Measurements from ENCODE around the gene ZDHHC11. TPM values are rescaled to one million over a fixed set of nuclear protein-coding genes. Genes with fewer than 3 reads are reported as not detected.

ZDHHC11 gene
- total RNA-seq, 1 experiment from 2014 or later, result 17.0 TPM

- Histone ChIP-seq H3K9ac (ENCODE audit: low read length) (no peak overlapping the region), H4K20me1 (ENCODE audit: insufficient read depth) (no peaks in the 10 kb centered on the region), H2AFZ (ENCODE audit: low read depth, low read length, poor library complexity, severe bottlenecking) (no peak overlapping the region), H3K27me3 (ENCODE audit: insufficient read depth, low read length) (no peaks in the 10 kb centered on the region), H3K27ac (ENCODE audit: low read depth, low read length) (no peak overlapping the region), H3K9me2 (ENCODE audit: insufficient read depth) (no peaks in the 10 kb centered on the region), H3K79me2 (ENCODE audit: insufficient read depth, low read length) (no peaks in the 10 kb centered on the region), H3K4me2 (ENCODE audit: low read length) (no peak overlapping the region), H3K36me3 (ENCODE audit: control insufficient read depth in 1 of 2, insufficient read depth in 2 of 2, low read length in 2 of 2) (no peaks in the 10 kb centered on the region), H3K4me3 (replicated peaks in 1 of 2; ENCODE audit: low read depth in 1 of 2, low read length in 2 of 2) (no peak overlapping the region), H3K4me1 (ENCODE audit: control insufficient read depth in 1 of 2, insufficient read depth in 2 of 2, low read length in 2 of 2) (no peaks in the 10 kb centered on the region), H3K9me3 (ENCODE audit: control insufficient read depth in 1 of 2, insufficient read depth in 1 of 2, low read depth in 1 of 2, low read length in 2 of 2) (no peaks in the 10 kb centered on the region)
- intact Hi-C loops (cut with micrococcal nuclease), result no loop called here
- no peak for ATAC-seq
- CTCF ChIA-PET, result no interaction called here
- POLR2A ChIA-PET, result no interaction called here
- BruUV-seq (replicated peaks), result no TSS peak
- no peak for DNase-seq (ENCODE audit: low read depth, low spot score)
- RAD21 ChIA-PET (ENCODE audit: low non-redundant PET in 1 of 2, low total read pairs in 2 of 2, uncharacterized antibody in 2 of 2, unreplicated experiment in 2 of 2), result no interaction called here
- no peak for TF ChIP-seq ZFX (IDR thresholded peaks at IDR 0.05)
- TF ChIP-seq ZNF274 (IDR thresholded peaks at IDR 0.05; ENCODE audit: low read depth, low read length), result no peak
- no peak for TF ChIP-seq MAX (IDR thresholded peaks at IDR 0.05)
- TF ChIP-seq EZH2 (IDR thresholded peaks at IDR 0.05), result no peak
- no peak for TF ChIP-seq SP1 (IDR thresholded peaks at IDR 0.05; ENCODE audit: low read depth)
- TF ChIP-seq, protein P1, sequence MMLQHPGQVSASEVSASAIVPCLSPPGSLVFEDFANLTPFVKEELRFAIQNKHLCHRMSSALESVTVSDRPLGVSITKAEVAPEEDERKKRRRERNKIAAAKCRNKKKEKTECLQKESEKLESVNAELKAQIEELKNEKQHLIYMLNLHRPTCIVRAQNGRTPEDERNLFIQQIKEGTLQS (IDR thresholded peaks at IDR 0.05), result no peak
- no peak for TF ChIP-seq REST (IDR thresholded peaks at IDR 0.05; ENCODE audit: low read depth)
- TF ChIP-seq ZBTB33 (IDR thresholded peaks at IDR 0.05; ENCODE audit: extremely low read depth, insufficient replicate concordance, low read length), result no peak
- TF ChIP-seq POLR2AphosphoS5 (IDR thresholded peaks at IDR 0.05; ENCODE audit: low read depth, low read length), result no peak
- no peak for TF ChIP-seq SIN3A (IDR thresholded peaks at IDR 0.05; ENCODE audit: low read depth)
- TF ChIP-seq FOSL1 (IDR thresholded peaks at IDR 0.05; ENCODE audit: low read depth), result no peak
- TF ChIP-seq ELF1 (IDR thresholded peaks at IDR 0.05; ENCODE audit: borderline replicate concordance, low read depth), result no peak
- TF ChIP-seq EGR1 (IDR thresholded peaks at IDR 0.05; ENCODE audit: low read depth), result no peak
- no peak for TF ChIP-seq POLR2A (IDR thresholded peaks at IDR 0.05; ENCODE audit: borderline replicate concordance, extremely low read depth, insufficient read depth, insufficient read length)
- TF ChIP-seq CBX3 (IDR thresholded peaks at IDR 0.05; ENCODE audit: low read depth), result no peak
- no peak for TF ChIP-seq CTCF (IDR thresholded peaks at IDR 0.05 in 2 of 3, conservative IDR thresholded peaks at IDR 0.05 in 1 of 3; ENCODE audit: borderline replicate concordance in 1 of 3, insufficient read depth in 1 of 3, low read depth in 2 of 3, low read length in 2 of 3)
- no peak for TF ChIP-seq EZH2phosphoT487 (IDR thresholded peaks at IDR 0.05; ENCODE audit: borderline replicate concordance)
- no peak for TF ChIP-seq SRF (IDR thresholded peaks at IDR 0.05; ENCODE audit: low read depth)
- TF ChIP-seq YY1 (IDR thresholded peaks at IDR 0.05; ENCODE audit: extremely low read depth, insufficient replicate concordance, low read depth, low read length), result no peak
- TF ChIP-seq CEBPB (IDR thresholded peaks at IDR 0.05; ENCODE audit: low read depth), result no peak
These were observed 84.7 kb downstream of the ZDHHC11 start for GRCh38 chr5:765948-766631.
